Activated CD4-positive, CD25-positive, alpha-beta regulatory T cell treated with anti-CD3 and anti-CD28 coated beads, Interleukin-2, amount 50 U/mL, for 72 hours (primary cell): Measurements from ENCODE around the gene GLG1.
"Not testable (repeated sequence)": the region's sequence is repeated elsewhere in the genome, so short reads cannot be mapped to it uniquely, and the experiment has no call there.

ENCODE experiments used
- DNase-seq: peaks from one replicate; pipeline ENCODE4 v3.0.0; 2021

Gene GLG1

GRCh38 chr16:74573622-74574021, 33.3 kb downstream of the GLG1 start:
- DNase-seq: no peak

- no peak for DNase-seq
These were observed 36.3 kb downstream of the GLG1 start for GRCh38 chr16:74570412-74571301.

DNA sequence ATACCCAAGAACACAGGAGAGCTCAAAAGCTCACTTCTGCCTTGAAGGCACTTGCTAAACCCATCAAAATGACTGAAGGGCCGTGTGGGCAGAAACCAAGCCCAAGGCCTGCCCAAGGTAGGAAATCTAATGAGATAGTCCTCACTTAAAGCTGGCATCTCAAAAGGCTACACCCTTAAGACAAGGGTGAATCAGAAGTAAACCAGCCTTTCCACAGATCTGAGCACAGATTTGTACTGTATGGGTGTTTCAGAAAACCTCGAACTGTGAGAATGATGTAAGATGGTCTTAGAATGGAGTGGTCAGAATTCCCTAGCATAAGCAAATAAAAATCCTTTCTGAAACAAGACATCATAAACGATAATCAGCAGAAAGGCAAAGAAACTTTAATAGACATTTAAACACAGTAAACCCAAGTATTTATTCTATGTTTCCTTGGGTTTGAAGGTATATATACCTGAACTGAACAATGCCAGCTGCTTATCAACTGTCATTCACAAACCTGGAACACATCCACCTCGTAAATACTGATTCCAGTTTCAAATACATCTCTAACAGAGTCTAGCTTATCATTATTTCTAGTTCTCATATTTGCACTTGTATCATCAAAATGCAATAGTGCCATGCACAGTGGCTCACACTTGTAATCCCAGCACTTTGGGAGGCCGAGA, 37.8 kb downstream of the GLG1 start:
- DNase-seq: no peak

- DNase-seq: no peak
These were observed 39.0 kb downstream of the GLG1 start for GRCh38 chr16:74567901-74568300.

GRCh38 chr16:74565378-74565777, 41.5 kb downstream of the GLG1 start:
- DNase-seq: no peak

DNA sequence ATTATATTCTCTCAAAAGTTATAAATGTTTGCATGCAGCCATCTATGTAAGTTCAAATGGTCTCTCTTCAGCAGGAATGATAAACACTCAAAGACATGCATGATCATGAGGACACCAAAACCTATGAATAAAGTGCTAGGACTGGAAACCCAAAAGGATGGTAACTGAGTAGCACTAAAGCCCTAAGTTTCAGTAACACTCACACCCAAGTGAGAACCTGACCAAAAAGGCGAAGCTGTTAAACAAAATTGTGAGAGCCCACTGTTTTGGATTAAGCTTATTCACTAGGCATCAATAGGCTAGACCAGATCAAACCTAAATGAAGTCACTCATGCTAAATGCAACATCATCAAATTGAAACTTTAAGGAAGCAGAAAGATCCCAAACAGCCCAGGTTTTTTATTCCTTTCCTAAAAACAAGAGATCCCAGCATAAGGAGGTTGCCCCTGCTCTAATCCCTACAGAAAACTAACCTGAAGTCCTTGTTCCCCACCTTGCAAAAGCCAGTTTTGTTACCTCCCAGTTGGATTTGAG, 42.4 kb downstream of the GLG1 start:
- DNase-seq: no peak

- no peak for DNase-seq
These were observed 43.1 kb downstream of the GLG1 start for GRCh38 chr16:74563828-74564263.

- DNase-seq: no peak
These were observed 44.8 kb downstream of the GLG1 start for GRCh38 chr16:74562117-74562516.

DNA sequence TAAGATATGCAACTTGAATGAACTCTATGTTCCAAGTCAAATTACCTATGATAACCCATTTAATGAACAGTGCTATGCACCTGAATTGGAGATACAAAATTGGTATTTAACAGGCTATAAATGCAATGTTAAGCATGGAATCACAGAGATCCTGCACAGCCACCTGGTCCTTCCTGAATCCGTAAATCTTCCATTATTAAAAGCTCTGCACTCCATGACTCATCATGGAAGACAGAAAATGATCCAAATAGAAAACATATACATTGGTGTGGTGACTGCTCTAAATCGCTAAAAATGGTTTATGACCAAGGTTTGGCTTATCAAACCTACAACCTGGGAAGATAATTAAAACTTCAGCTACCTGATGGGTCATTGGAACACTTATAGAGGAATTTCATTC, 45.3 kb downstream of the GLG1 start:
- no peak for DNase-seq

DNA sequence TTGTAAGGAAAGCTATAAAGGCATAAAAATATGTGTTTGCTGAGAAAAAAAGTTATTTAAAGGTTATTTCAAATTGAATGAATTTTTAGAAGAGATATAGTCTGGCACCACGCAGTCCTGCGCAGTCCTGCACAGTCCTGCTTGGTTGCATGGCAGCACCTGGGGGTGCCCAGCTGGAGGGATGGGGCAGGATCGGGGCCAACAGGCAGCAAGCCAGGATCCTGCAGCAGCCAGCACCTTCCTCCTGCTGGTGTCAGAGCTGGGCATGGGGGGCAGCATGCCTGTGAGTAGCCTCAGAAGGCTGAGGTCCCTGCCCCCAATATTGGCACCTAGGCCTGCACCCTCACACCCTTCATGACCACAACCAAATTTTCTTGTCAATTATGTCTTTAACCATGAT, 46.0 kb downstream of the GLG1 start:
- no peak for DNase-seq

GRCh38 chr16:74558873-74559272, 48.0 kb downstream of the GLG1 start:
- no peak for DNase-seq

DNA sequence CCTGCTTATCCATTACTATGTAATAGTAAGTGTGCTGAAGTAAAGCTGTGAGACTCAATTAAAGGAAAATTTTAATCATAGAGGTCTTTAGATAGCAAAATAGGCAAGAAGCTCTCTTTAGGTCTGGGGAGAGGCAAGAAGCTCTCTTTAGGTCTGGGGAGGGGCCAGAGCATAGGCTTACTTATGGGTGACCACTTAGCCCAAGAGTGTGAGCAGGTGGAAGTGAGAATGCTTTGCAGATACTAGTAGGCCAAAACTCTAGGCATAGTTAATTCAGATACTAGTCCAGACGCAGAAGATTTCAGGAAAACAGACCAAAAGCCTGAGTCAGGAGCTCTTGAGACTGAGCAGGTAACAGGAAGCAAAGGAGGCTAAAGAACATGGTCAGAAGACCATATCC, 49.6 kb downstream of the GLG1 start:
- no peak for DNase-seq

DNA sequence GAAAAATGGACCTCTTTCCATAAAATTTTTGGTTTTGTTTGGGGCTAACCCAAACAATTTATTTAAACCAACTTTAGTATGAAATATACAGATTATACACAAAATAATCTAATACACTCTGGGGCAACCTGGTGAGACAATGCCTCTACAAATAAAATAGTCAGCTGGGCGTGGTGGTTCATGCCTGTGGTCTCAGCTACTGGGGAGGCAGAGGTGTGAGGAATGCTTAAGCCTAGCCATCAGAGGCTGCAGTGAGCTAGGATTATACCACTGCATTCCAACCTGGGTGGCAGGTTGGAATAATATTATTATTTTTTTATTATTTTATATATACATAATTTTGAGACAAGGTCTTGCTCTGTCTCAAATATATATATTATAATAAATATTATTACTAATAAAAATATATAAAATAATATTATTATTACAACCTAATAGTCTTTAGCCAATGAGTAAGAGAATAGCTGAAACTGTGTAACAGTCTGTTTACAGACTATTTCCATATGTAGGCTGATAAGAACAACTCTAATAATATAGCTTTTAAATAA, 50.5 kb downstream of the GLG1 start:
- no peak for DNase-seq

DNA sequence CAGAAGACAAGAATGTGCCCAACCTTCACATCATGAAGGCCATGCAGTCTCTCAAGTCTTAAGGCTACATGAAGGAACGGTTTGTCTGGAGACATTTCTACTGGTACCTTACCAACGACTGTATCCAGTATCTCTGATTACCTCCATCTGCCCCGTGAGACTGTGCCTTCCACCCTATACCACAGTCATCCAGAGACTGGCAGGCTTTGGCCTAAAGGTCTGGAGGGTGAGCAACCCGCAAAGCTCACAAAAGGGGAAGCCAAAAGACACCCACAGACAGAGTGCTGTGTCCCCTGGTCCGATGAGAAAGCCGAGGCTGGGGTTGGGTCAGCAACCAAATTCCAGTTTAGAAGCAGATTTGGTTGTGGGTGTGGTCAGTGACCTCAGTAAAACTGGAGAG, 54.6 kb downstream of the GLG1 start:
- DNase-seq: not testable (repeated sequence)

DNA sequence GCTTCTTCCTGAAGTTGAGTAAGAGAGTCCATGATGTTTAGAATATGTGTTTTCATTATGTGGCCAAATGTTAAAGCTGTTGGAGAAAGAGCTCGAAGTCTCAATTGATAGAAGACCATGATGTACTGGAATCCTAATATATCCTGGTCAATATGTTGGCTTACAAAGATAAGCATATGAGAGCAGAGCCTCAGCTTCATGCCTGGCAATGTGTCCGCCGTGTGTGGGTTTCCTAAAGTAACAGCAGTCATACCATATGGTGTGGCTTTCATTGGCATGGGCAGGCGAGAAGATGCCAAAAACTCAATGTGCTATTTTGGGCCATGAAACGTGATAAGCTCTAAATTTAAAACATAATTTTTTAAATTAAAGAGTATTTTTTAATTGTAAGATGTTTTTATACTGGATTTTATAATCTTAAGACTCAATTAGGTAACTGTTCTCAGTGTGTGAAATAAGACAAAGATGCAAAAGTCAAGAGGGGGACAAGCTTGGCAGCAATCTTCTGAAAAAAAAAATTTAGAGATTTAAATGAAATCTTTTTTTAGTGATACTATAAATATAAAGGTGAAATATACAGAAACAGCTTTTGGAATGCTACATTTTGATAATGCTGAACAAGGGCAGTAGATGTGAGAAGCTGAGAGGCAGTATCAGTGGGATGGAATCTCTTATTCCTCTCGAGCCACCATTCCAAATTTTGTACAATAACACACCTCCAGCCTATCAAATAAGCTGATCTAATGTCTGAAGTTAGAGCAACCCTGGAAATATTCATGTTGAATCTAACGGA, 56.5 kb downstream of the GLG1 start:
- not testable (repeated sequence) for DNase-seq

DNA sequence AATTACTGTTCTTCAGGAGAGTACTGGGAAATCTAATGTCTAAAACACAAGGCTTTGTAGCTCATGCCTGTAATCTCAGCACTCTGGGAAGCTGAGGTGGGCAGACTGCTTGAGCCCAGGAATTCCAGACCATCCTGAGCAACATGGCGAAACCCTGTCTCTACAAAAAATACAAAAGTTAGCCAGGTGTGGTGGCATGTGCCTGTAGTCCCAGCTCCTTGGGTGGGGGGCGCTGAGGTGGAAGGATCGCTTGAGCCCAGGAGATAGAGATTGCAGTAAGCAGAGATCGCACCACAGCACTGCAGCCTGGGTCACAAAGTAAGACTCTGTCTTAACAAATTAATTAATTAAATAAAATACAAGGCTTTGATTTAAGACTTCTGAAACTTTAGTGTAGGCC, 60.8 kb downstream of the GLG1 start:
- not testable (repeated sequence) for DNase-seq

- not testable (repeated sequence) for DNase-seq
These were observed 63.9 kb downstream of the GLG1 start for GRCh38 chr16:74542911-74543578.

- DNase-seq: not testable (repeated sequence)
These were observed 66.3 kb downstream of the GLG1 start for GRCh38 chr16:74540663-74541062.

DNA sequence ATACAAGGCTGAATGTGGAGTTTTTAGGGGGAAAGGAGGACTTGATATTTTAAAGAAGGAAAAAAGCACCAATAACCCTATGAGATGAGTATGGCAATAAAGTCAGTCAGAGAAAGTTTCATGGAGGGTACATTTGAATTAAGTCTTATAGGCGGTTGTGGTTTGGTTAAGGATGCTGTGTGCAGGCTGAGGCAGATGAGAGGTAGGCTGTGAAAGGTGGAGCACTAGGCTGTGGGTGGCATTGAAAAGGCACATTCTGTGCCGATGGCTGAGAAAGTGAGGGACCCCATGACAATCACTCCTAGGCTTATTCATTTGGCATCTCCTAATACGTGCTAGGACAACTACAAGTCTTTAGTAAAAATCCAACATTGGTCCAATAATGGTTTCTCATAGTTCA, 68.1 kb downstream of the GLG1 start:
- DNase-seq: not testable (repeated sequence)

GRCh38 chr16:74537746-74538145, 69.2 kb downstream of the GLG1 start:
- DNase-seq: not testable (repeated sequence)

GRCh38 chr16:74534650-74535049, 72.3 kb downstream of the GLG1 start:
- DNase-seq: not testable (repeated sequence)

GRCh38 chr16:74524926-74525325, 82.0 kb downstream of the GLG1 start:
- DNase-seq: no peak
